GM19395 (cell line): ENCODE measurements around the gene NRARP.

Experiments used
- ATAC-seq: cut with Tn5 transposase; IDR thresholded peaks from one replicate; pipeline ENCODE4 v1.9.1; 2021; ENCODE audit warnings: mild to moderate bottlenecking, moderate library complexity; ENCODE audit not compliant: unreplicated experiment

NRARP gene

DNA sequence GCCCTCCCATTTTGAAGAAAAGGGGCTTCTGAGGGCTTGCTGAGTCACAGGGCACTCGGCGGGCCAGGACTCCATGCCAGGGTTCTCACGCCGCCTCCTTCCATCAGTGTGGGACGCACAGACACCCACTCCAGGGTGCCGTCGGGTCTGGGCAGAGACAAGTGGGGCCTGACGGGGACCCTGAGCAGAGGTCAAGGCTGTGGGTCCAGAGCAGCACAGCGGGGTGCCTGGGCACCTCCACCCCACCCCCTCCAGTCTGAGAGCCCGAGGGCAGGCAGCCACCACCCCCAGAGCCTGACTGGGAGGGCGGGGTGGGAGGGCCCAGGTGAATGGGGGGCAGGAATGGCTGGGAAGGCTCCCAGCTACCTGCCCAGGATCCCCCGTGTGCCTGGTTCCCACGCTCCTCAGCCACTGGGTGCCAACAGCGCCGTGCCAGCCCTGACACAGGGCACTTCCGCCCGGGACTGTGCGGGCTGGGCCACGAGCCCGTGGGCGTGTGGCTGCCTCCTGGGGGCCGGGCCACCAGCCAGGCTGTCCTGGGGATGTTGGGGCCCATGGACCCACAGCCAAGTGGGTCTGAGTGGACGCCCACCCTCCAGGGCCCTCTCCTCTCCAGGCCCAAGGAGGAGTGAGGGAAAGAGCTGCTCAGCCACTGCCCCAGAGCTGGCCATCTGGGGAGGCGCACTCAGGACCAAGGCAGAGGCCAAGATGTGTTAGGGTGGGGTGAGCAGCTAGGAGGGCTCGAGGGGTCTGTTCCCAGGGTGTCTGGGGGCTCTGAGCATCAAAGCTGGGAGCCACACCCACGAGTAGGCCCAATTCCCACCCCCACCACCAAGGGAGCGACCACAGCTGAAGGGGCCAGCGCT is 10.1 kb upstream of the NRARP start:
- ATAC-seq, result no peak

DNA sequence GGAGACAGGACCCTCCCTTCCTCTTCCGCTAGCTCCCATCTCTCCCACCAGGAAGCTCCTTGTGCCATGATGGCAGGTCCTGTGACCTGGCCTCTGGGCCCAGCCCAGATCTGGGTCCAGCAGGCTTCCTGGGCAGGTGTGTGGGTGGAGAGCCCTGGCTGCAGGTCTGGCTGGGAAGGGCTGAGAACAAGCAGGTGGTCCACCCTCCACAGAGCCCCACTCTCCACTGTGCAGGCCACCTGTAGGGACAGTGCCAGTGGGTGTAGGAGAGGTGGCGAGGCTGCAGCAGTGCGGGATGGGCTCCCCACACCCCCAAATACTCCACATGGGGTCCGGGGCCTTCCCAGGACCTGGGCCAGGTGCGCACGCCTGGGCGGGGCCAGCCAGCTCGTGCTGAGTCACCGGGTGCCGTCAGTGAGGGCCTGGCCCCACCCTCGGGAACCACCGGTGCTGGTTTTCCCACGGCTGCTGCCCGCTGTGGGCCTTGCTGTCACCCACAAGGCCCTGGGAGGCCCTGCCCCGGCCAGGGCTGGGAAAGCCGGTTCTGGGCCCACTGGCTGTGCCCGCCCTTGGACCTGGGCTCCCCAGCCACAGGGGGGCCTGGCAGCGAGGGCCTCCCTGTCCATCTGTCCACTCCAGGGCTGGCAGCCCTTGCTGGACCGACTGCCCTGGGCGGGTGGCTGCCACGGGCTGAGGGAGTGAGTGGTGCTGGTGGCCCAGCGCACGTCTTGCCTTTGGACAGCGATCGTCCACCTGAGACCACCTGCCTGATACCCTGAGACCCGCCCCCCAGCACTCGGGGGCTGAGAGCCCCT is 9.3 kb upstream of the NRARP start:
- ATAC-seq, result no peak

DNA sequence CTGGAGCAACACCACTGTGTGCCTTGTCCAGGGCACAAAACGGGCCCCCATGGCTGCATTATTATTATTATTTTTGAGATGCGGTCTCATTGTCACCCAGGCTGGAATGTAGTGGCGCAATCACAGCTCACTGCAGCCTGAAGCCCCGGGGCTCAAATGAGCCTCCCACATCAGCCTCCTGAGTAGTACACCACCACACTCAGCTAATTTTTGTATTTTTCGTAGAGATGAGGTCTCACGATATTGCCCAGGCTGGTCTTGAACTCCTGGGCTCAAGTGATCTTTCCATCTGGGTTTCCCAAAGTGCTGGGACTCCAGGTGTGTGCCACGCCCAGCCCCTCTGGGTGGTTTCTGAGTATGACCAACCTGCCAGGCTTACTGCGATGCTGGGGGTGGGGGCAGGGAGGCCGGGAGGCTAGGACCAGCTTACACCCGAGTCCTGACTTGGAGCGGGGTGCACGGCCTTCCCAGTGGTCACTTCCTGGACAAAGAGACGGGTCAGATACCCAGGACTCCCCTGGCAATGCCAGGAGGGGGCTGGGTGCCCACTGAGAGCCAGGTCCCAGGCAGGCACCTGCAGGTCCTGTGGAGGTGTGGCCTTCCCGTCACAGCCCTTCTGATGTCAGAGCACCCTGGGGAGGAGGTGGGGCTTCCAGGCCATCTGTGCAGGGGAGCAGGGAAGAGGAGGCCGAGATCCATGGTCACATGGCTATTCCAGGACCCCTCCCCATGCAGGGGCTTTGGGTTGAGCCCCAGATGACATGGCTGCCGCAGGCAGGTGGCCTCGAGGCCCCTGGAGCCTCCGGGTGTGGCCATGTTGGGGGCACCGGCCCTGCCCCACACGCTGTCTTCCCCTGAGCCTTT is 8.3 kb upstream of the NRARP start:
- no peak for ATAC-seq

DNA sequence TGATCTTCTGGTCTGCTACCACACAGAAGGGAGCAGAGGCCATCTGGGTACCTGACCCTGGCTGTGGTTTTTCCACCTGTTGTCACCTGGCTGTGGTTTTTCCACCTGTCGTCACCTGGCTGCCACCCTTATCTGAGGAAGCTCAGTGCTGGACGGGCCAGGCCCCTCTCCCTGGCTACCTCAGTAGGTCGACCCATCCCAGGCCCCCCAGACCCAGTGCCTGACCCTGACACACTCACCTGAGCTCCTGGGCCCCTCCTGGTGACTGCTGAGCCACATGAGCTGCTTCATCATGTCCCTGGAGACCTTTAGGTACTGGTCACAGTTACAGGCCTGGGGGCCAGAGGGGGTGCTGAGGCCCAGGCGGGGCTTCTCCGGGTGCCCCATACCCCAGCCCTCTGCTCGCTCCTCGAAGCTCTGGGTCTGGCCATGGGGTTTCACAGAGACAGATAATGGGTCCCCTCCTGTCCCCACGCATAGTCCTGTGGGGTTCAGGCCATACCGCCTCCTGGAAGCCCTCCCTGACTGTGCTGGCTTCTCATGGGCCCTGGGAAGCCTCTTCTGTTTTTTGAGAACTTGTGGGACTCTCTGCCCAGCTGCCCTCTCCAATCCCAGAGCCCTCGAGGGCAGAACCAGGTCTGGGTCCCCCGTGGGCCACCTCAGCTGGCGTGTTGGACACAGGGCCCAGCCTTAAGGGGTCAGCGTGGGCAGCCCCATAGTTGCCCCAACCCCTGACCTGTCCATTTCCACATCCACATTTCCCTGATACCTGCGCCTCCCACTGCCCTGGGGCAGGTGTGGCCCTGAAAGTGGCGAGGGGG is 7.5 kb upstream of the NRARP start:
- no peak for ATAC-seq

DNA sequence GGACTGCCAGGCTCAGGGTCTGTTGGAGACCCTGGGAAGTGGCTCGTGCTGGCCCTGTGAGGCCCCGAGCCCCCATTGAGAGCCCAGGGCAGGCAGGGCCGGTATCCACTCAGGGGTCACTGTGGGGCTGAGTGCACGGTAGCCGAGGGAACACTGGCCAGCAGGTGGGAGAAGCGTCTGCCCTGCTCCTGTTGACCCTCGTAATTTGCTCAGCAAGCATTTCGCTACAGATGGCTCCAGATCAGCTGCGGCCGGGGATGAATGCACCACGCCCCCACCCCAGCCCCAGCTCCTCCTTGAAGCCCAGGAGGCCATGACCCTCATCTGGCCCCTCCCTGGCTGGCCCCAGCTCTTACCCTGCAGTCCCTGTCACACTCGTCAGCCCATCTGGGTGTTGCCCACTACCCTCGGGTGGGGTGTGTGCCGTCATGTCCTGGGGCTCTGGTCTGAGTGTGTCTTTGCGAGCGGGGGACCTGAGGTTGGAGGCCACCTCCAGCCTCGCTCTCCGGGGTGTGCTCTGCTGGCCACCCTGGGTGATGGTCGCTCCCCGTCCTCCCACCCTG is 6.1 kb upstream of the NRARP start:
- no peak for ATAC-seq

DNA sequence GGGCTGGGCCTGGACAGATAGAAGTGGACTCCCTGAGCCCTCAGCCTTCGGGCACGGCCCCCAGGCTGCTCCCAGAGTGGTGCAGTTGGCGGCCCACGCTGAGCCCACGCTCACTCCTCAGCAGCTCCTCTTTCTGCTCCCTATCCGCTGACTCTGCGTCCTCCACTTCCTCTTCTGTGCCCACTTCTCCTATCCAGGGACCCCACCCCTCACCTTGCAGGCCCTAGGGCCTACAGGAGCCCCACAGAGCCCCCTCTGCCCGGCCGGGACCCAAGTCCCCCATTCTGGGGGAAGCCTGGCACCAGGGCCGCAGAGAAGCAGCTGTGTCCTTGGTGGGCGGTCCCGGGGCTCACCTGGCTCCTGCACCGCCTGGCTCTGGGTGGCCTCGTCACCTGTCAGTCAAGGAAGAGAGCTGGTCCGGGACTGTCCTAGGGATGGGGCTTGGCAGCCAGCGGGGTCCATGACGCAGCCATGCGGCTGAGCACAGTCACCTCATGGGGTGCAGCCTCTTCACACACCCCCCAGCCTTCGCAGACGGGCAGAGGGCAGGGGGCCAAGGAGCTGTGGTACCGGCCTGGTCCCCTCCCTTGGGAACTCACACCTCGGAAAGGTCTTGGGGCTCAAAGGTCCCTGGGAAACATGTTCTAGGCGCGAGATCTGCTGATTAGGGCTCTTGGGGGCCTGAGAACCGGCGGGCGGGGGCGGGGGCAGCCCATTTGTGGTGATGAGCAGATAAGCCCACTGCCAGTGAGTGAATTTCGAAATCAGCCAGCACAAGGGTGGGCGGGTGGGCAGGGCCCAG is 5.4 kb upstream of the NRARP start:
- ATAC-seq, result no peak

DNA sequence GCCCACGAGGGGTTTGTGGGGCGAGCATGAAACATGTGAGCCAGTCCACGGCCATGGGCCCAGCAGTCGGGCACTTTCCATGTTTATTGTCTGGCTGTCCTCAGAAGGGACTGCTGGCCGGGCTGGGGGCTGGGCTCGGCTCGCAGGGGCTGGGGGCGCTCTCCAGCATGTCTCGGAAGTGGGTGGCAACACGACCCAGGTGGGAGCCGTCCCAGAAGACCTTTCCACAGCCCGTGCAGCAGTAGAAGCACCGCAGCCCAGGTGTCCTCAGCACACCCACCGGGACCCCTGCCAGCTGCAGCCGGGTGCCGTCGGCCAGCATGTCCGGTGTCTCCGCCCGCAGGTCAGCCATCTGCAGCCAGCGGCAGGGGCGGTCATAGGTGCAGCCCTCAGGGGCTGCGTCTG is 4.8 kb upstream of the NRARP start:
- no peak for ATAC-seq

DNA sequence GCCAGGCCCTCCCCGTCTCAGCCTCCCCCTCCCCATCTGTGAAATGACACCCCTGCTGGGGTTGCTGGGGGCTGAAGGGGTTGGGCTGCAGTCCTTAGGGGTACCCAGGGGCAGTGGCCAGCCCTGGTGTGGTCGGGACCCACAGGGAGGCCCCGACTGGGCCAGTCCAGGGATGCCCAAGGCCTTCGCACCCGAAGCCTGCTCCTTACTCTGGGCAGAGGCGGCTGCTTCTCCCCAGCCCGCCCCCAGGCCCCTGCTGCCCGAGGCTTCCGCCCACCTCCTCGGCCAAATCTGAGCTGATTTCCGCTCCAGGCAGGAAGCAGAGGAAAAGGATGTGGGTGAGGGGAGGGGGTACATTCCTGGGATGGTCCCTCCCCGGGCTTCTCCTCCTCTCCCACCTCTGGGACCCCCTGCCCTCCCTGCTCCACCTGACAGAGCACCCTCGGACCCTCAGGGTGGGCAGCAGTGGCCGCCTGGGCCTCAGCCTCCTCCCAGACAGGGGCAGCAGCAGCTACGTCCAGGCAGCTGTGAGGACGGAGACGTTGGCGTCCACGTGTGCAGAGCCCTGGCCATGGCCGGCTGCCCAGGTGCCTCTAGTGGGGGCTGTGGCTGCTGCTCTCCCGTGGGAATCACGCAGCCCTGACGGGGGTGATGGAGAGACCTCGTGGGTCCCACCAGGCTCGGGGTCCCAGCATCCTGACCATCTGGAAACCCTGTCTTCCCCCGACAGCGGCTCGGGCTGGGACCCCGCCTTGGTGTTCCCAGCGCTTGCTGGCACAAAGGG is 4.2 kb upstream of the NRARP start:
- no peak for ATAC-seq

DNA sequence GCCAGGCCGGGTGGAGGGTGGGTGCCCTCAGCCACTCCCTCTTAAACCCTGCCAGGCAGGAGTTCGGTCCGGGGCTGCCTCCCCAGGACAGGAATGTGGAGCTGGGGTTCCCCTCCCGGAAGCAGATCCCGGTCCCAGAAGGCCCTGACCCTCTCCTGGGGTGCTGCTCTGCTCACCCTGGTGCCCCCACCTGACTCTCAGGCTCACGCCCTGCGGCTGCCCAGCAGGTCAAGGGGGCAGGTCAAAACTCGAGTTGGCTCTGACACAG is 3.7 kb upstream of the NRARP start:
- ATAC-seq, result no peak

DNA sequence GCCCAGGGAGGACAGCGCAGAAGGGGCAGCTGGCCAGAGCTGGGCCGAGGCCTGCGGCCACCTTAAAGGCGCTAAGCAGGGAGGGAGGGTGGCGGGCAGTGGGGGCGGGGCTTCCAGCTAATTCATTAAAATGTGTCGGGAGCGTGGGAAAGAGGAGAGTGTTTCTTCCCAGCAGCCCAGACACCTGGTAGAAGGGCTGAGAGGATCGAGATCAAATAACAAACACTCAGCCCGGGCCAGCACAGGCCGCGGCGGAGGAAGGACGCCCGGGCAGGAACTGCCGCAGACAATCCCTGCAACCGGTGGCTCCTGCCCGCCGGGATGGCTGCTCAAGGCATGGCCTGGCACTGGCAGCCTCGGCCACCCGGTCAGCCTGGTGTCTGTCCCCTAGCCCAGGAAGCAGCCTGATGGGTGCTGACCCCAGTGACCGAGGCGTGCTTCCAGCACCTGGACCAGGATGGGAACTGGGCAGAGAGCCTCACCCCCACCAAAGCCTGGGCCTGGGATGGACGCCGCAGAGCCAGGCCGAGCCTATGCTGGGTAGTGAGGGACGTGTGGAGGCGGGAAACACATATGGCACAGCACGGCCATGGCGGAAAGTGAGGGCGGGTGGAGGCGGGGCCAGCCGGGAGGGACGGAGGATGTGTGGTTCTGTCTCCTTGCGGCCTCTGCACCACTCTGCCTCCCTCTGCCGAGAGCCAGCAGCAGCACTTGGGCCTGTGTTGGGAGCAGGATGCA is 3.2 kb upstream of the NRARP start:
- ATAC-seq, result no peak

DNA sequence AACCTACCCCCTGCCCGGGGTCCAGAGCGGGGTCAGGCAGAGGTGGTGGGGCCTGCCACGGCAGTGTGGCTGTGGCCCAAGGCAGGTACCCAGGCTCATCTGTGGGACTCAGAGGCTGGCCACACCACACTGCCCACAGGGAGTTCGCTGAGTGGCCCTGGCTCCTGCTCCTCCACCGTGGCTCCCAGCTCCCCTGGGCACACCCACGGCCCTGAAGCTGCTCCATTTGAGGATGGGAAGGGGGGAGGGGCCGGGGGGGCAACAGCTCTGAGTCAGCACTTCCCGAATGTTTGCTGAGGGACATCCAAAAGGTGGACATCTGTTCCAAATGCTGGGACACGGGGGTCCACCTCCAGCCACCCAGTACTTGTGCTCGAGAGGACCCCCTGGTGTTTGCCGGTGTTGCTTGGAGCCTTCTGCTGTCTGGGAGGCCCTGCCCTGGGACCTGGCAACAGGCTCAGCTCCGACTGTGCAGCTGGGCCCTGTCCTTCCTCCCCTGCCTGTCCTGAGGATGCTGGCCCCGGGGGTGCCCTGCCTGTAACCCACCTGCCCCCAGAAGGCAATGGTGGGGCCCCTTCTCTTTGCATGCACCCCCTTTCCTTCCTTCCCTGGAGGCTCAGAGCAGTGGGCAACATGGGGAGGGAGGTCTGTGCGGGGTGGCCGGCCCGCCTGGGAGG is 2.5 kb upstream of the NRARP start:
- no peak for ATAC-seq

DNA sequence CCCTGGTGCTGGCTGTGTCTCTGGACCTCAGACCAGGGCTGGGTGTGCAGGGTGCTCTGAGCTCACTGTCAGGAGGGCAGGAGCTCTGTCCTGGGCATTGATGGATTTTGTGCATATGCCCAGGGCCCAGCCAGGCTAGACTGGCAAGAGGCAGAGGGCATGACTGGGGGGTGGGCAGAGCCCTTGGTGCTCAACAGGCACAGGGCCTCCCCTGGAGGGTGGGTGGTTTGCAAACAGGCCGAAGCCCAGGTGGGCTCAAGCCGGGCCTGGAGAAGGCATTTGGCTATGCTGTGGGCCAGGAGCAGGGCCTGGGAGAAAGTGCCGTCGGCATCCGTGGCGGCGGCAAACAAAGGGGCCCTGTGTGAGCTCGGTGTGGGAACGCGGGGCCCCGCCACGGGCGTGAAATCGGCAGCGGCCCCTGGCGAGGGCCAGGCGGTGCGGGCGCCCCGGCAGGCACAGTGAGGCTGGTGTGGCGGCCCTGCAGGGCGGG is 1.9 kb upstream of the NRARP start:
- no peak for ATAC-seq

DNA sequence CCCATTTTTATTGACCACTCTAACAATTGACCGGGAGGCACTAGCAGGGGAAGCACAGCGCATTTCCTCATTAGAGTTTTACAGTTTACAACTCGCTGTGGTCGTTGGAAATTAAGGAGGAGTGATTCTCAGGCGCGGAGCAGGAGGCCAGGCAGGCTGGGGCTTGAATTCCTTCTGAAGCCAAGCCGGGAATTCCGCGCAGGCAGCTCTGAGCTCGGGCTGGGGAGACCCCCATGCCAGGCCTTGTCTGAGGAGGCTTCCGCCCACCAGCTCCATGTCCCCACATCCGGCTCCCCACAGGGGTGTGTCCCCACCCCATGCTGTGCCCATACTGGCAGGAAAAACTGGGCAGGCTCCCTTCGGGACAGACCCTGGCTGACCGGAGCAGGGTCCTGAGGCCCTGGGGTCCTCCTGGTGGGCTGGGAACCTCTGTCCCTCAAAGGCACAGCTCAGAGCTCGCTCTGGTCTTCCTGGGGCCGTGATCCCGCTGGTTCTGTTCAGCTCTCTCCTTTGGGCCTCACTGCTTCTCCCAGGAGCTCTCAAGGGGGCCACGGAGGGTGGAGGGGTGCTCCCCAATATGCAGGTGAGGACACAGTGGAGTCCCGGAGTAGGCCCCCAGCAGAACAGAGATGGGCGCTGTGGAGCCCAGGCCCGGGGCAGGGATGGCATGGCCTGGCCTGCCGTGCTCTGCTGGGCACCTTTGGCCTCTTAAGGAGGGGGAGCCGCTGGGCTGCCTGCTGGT is 1.3 kb upstream of the NRARP start:
- ATAC-seq, result no peak

DNA sequence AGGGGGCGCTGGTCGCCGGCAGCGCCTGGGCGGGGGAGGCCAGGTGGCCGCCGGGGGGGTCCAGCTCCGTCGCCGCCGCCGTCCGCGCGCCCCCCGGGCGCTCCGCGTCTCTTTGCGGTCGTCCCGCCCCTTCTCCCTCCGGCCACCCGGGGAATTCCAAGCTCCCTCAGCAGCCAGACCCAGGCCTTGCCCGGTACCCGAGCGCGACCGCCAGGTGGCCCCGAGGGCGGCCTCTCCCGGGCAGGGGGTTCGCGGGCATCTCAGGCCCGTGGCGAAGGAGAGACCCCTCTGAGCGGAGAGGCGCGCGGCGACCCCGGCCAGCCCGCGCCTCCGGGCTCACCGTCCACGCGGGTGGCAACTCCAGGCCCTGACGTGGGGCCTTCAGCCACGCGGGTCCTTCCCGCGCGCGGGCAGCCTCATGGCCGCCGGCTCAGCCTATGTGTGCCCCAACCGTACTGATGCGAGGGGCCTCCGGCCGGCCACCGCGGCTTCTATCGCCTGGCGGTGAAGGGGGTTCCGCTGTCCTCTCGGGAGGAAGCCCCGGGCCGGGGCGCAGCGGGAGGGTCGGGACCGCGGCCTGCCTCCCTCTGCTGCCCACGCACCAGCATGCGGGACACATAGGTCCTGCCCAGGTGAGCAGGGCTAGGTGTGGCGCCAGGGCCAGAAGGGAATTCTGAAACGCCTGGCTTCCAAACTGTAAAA is 529 bp upstream of the NRARP start:
- peak; percentile 46 for ATAC-seq

DNA sequence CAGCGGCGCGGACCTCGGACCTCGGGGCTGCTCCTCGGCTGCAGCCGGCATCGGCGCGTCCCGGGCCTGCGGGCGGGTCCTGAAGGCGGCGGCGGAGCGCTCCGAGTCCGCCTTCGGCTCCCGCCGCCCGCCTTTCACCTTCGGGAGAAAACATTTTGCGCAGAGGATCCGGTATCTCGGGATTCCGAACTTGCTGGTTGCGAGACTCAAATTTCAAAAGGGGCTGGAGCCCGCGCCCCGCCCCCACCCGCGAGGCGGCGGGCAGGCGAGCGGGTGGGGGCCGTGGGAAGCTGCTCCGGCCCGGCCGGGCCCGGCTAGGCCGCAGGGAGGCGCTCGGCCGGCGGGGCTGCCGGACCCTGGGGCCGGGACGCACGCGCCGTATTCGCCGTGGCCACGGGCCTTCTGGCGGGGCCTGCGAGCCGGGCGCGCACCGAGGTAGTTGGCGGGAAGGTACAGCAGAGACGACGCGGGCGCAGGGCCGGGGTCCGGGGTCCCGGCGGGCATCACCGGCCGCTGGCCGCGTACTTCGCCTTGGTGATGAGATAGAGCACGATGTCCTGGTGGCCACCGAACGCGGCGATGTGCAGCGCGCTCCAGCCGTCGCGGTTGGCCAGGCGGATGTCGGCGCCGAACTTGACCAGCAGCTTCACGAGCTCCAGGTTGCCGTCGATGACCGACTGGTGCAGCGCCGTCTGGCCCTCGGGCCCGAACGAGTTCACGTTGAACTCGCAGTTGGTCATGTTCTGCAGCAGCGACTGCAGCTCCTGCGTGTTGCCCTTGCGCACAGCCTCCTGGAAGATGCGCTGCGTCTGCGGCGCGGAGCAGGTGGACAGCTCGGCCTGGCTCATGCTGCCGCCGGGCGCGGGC is 757 bp downstream of the NRARP start:
- peak; percentile 8 for ATAC-seq
